ENCODE measurements around the gene KIF16B.

The KIF16B gene

DNA sequence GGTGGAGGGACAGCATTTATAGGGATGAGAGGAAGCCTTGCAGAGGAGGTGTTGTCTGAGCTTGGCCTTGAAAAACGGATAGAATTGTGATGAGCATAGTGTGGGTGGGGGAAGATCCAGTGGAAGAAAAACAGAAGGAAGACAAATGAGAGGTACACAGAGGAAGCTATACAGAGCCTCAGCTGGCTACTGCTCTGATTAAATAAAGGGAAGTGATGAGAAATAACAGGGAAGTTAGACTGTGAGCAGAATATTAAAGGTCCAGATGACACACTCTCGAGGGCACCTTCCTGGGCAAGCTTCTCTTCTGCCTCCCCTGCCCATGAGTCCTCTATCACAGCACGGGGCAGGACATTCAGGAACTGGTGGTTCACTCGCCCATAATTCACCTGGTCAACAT lies 182.3 kb downstream of the KIF16B start:
- DNase-seq = no peak

DNA sequence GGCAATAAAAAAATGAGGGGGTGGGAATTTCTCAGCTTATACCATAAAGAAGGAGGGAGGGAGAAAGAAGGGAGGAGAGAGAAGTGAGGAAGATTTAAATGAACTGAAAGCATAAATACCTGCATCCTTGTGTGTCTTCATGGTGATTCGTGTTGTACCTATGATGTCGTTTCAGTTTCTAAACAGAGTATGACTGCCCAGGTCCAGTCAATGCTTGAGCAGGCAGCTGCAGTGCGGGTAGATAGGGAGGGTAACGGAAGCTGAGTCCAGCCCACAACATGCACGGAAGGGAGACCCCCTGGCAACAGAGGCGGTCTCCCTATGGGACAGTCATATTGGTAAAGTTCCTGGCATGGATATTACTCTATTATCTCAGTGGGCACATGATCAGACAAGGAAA lies 184.5 kb downstream of the KIF16B start:
- no peak for DNase-seq

DNA sequence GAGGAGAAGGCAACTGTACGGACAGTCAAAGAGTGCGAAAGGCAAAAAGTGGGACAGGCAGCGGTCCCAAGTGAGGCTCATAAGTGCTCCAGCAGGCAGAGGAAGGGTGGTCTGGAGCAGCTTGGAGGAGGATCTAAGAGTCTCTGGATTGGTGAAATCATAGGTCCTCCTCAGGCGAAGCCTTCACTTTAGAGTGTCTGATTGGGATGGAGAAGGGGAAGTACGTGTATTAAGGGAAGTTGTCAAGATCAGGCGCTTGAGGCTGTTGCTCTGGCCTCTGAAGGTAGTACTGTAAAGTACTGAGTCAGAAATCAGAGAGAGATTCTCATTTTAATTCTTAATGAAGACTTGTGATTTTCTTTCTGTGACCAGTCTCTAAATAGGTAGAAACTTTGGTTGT lies 185.6 kb downstream of the KIF16B start:
- no peak for DNase-seq

- DNase-seq = no peak
Measured at GRCh38 chr20:16385891-16386290, 187.4 kb downstream of the KIF16B start.

DNA sequence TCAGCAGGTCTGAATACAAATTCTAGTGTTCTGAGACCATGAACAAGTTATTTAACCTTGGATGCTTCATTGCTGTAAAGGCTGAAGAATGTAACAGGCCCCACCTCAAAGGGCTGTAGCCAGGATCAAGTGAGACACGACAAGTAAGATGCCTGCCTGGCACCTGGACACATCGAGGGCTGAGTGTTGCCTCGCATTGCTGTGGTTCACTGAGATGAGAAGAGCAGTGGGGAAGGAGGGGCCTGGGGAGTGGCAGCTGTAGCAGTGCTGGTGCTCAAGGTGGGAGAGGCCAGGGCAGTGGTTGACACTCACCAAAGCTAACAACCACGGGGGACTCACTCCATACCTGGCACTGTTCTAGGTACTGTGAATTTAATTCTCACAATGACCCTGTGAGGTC lies 187.8 kb downstream of the KIF16B start:
- DNase-seq = peak in 1 of 2 experiments; percentile 37

DNA sequence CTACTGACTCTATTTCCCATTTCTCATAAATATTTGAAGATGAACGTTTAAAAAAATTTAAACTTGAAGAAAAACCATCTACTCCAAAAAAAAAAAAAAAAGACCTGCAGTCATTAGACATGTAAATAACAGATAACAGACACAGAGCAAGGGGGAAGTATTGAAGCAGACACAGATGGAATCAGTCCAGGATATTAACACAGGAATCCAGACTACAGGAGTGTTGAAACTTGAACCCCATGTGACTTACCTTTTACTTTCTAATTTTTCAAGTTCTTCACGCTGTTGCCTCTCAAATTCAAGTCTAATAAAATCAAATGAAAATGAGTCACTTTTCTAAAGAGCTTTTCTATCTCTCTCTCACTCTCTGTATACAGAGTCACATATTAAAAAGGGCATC lies 191.8 kb downstream of the KIF16B start:
- no peak for DNase-seq

GRCh38 chr20:16378712-16379370 lies 194.4 kb downstream of the KIF16B start:
- no peak for DNase-seq

- no peak for DNase-seq
Measured at GRCh38 chr20:16378122-16378521, 195.1 kb downstream of the KIF16B start.

DNA sequence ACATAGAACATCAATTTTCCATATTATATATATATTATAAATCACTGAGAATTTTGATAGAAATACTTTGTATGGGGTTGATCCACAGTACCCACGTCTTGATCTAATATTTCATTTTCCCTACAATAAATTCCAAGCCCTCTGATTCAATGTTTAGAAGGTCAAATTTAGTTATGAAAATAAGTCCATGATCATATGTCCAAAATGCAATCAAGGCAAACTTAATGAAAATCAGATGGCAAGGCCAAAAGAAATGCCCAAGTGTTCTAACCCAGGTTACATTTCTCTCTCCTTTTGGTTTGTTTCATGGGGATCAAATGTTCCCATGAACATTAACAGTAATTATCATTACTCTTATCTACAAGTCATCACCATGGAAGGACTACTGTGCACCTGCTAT lies 203.8 kb downstream of the KIF16B start:
- DNase-seq = no peak

DNA sequence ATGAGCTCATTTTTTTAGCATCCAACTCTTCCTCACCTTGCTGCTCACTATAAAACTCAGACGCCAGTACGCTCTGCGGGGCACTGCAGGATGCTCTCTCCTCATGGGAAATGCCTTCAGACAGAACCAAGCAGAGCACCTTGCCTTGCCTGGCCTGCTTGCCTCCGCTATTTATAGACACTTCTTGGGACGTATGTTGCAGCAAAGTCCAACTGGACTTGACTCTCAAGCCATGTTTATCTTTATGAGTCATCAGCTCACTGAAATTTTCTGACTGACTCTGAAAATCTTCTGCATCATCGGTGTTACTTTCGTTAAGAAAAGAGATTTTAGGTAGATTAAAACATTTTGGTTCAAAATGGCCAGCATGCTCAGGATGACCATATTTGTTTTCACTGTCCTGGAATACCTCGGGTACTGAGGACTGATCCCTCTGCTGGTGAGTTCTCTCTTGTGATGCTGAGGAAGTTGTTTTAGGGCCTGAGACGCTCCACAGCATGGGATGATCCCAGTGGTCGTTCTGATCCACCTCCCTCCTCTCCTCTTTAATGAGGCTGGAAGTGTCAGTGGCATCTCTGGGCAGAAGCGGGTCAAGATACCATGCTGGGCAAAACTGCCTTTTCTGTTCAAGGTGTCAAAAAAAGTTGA lies 204.5 kb downstream of the KIF16B start:
- DNase-seq = no peak

GRCh38 chr20:16367948-16368560 lies 205.2 kb downstream of the KIF16B start:
- DNase-seq = no peak

- no peak for DNase-seq
Measured at GRCh38 chr20:16366529-16366928, 206.7 kb downstream of the KIF16B start.

GRCh38 chr20:16364320-16364687 lies 208.9 kb downstream of the KIF16B start:
- no peak for DNase-seq

- DNase-seq = no peak
Measured at GRCh38 chr20:16363506-16364319, 209.5 kb downstream of the KIF16B start.

- no peak for DNase-seq
Measured at GRCh38 chr20:16362642-16363041, 210.6 kb downstream of the KIF16B start.

DNA sequence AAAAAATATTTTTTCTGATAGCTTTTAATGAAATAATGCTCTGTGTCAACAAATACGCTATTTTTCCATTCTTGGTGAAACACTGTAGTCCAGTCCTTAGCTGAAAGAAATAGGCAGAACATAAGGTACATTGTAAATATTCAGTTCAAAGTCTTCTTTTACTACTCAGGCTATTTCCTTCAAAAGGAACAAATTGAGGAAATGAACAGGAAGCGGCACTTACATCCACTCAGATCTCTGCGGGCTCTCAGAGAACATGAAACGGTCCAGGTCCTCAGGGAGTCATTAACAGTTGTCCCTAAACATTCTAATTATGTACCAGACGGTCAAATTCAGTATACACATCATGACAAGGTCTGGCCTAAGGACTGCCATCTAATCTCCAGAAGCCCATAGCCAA lies 212.6 kb downstream of the KIF16B start:
- DNase-seq = no peak

GRCh38 chr20:16353417-16353781 lies 219.8 kb downstream of the KIF16B start:
- no peak for DNase-seq

GRCh38 chr20:16352751-16353416 lies 220.4 kb downstream of the KIF16B start:
- no peak for DNase-seq

- DNase-seq = no peak
Measured at GRCh38 chr20:16352321-16352720, 220.9 kb downstream of the KIF16B start.

DNA sequence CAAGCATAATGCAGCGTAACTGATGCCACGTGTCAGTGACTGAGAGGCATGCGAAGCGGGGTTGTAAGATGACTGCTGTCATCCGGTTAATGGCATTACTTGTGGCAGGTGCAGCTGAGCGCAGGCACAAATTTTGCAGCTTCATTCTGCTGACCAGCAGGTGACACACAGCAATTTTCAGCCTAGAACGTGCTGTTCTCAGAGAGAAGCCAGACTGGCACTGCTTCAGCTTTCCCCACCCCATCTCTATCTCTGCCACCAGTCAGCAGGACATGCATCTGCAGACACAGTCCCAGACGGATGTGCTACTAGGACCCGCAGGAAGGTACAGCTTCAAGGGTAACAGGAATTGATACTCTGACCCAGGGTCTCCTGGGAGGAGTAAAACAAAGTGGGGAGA lies 221.8 kb downstream of the KIF16B start:
- no peak for DNase-seq

- no peak for DNase-seq
Measured at GRCh38 chr20:16350465-16350864, 222.8 kb downstream of the KIF16B start.

DNA sequence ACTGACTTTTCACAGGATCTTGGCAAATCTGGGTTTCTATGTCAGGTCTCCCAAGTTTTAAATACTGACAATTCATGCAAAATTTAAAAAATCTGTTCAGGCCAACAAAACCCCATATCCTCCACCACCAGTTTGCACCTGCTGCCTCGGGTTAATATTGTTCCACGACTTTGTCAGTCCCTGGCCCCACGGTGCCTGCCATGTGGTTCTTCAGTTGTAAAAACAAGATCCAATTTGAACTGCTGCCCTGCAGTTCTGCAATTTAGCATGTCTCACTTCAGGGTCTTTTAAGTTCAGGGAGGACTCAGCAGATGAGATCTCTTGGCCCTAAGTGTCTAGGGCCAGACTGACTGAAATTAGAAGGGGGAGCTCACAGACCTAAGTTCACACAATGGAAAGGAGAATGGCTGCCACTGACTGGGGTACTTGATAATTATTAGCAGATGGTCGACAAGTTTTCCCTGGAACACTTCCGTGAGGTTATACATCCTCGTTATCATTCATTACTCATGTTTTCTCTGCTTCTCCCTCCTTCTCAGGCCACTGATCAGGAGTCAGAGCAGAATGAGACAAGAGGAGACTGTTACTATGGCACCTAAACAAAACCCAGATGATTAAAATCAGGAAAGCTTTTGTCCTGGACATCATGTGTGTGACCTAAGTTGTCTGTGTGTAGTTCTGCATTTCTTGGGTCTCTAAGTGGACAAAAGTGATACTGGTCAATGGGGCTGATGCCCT lies 223.6 kb downstream of the KIF16B start:
- DNase-seq = no peak

Data from NCI-H187 (cell line).